K562 (cell line): ENCODE measurements around the gene FTO. TPM values are rescaled to one million over a fixed set of nuclear protein-coding genes. Genes with fewer than 3 reads are reported as not detected.

Experiments used
- ATAC-seq: fragments of 200-7000 bp; cut with Tn5 transposase; 3 replicates; pipeline ENCODE4 v1.9.1; 2020; ENCODE audit warnings: moderate library complexity
- BruUV-seq: library from RNA; stranded (reverse); fragments of 400-500 nt; replicated peaks from 2 replicates; lab custom pipeline; 2021; lab: Mats Ljungman, UMichigan
- CTCF ChIA-PET: fragments of 300-600 bp; formaldehyde crosslinking; extraction: SDS; loops from one replicate; lab custom pipeline; 2021; ENCODE audit warnings: low intra/inter-chr PET ratio; lab: Yijun Ruan, JAX
- POLR2A ChIA-PET: fragments of 300-600, 350-650 bp; sonication (Branson Sonifier 250); formaldehyde crosslinking; extraction: SDS; loops from one replicate; lab custom pipeline; 2021; ENCODE audit warnings: antibody characterized with exemption, inconsistent platforms; lab: Yijun Ruan, JAX
- DNase-seq, 4 experiments: peaks; one replicate each; pipeline versions ENCODE4 v3.0.0 to v3.0.0-alpha.2; 2011 to 2018; ENCODE audit warnings: low spot score in 3 of 4, mixed read lengths in 3 of 4; ENCODE audit errors: extremely low read depth in 1 of 4
- FAIRE-seq: peaks from 2 replicates; lab custom pipeline; 2011; peaks lifted over from hg19 to GRCh38; lab: Jason Lieb, UNC
- H2AFZ ChIP-seq: 2 replicates; pipeline ENCODE4 v1.6.0; 2011; ENCODE audit warnings: low read depth, low read length, control low read depth, inconsistent platforms
- H3K27ac ChIP-seq: fragments of 200-600 bp; 3 replicates; pipeline ENCODE4 v1.8.0; 2011; ENCODE audit warnings: low read depth, mild to moderate bottlenecking, control low read depth, inconsistent platforms, low read length, moderate library complexity, mixed read lengths; ENCODE audit errors: extremely low read depth
- H3K27me3 ChIP-seq, 2 experiments: fragments of 300-600 bp in 1 of 2; 2 replicates in 1 of 2; 3 replicates in 1 of 2; pipeline versions ENCODE4 v1.6.0 to v1.8.0; 2011; ENCODE audit warnings: inconsistent platforms in 2 of 2, low read length in 2 of 2, mild to moderate bottlenecking in 1 of 2, mixed read lengths in 1 of 2, moderate library complexity in 1 of 2; ENCODE audit not compliant: control insufficient read depth in 2 of 2, insufficient read depth in 2 of 2
- H3K36me3 ChIP-seq: fragments of 300-600 bp; 3 replicates; pipeline ENCODE4 v1.8.0; 2011; ENCODE audit warnings: mild to moderate bottlenecking, low read length, inconsistent platforms; ENCODE audit not compliant: control insufficient read depth, insufficient read depth
- H3K4me1 ChIP-seq, 2 experiments: fragments of 200-600 bp in 1 of 2; replicated peaks in 1 of 2; 2 replicates in 1 of 2; 3 replicates in 1 of 2; pipeline versions ENCODE4 v1.5.1 to v1.8.0; 2011; ENCODE audit warnings: inconsistent platforms in 2 of 2, low read length in 2 of 2, mild to moderate bottlenecking in 1 of 2, mixed read lengths in 1 of 2, moderate library complexity in 1 of 2; ENCODE audit not compliant: control insufficient read depth in 2 of 2, insufficient read depth in 2 of 2
- H3K4me2 ChIP-seq: 2 replicates; pipeline ENCODE4 v1.6.1; 2011; ENCODE audit warnings: low read length, control low read depth, inconsistent platforms, mixed read lengths; ENCODE audit not compliant: insufficient read depth
- H3K4me3 ChIP-seq: fragments of 200-600 bp; sonication (generic), shearing (Covaris generic); 2 replicates; pipeline ENCODE4 v1.5.1; 2016; ENCODE audit warnings: control low read depth, inconsistent platforms
- H3K79me2 ChIP-seq: fragments of 200-600 bp; 3 replicates; pipeline ENCODE4 v1.8.0; 2011; ENCODE audit warnings: low read length, inconsistent platforms; ENCODE audit not compliant: control insufficient read depth, insufficient read depth
- H3K9ac ChIP-seq, 2 experiments: 2 replicates each; pipeline versions ENCODE4 v1.6.0 to v1.6.1; 2011; ENCODE audit warnings: low read depth in 2 of 2, low read length in 2 of 2, control low read depth in 1 of 2, inconsistent platforms in 1 of 2, mild to moderate bottlenecking in 1 of 2, mixed read lengths in 1 of 2; ENCODE audit not compliant: insufficient read depth in 1 of 2
- H3K9me1 ChIP-seq: one replicate; pipeline ENCODE4 v1.6.0; 2011; ENCODE audit warnings: inconsistent platforms, mild to moderate bottlenecking, low read length, moderate library complexity; ENCODE audit not compliant: control insufficient read depth, insufficient read depth
- H3K9me3 ChIP-seq: replicated peaks from 2 replicates; pipeline ENCODE4 v1.5.1; 2011; ENCODE audit warnings: low read depth, low read length, inconsistent platforms; ENCODE audit not compliant: control insufficient read depth, insufficient read depth
- H4K20me1 ChIP-seq: replicated peaks from 2 replicates; pipeline ENCODE4 v1.6.1; 2011; ENCODE audit warnings: low read length, inconsistent platforms, mixed read lengths; ENCODE audit not compliant: control insufficient read depth, insufficient read depth
- CREB1 ChIP-seq, 2 experiments: sonication (generic) in 1 of 2; formaldehyde crosslinking in 1 of 2; IDR thresholded peaks; 2 replicates each; pipeline versions ENCODE4 v1.6.1 to v1.8.0; 2012 to 2022; ENCODE audit warnings: inconsistent platforms in 1 of 2, mild to moderate bottlenecking in 1 of 2, missing genetic modification reagents in 1 of 2, moderate library complexity in 1 of 2
- NELFE ChIP-seq: IDR thresholded peaks from 2 replicates; pipeline ENCODE4 v1.6.1; 2011; ENCODE audit warnings: mild to moderate bottlenecking; ENCODE audit not compliant: insufficient read depth, insufficient read length
- XRCC3 ChIP-seq: fragments of 450-650 bp; IDR thresholded peaks from 2 replicates; pipeline ENCODE4 v1.6.1; 2017; ENCODE audit warnings: mild to moderate bottlenecking, moderate library complexity
- ZBTB40 ChIP-seq, 2 experiments: fragments of 450-650 bp in 1 of 2; sonication (generic) in 1 of 2; formaldehyde crosslinking in 1 of 2; IDR thresholded peaks; 2 replicates each; pipeline versions ENCODE4 v1.7.1 to v1.9.0; 2016 to 2022; ENCODE audit warnings: inconsistent platforms in 1 of 2, mild to moderate bottlenecking in 1 of 2, missing genetic modification reagents in 1 of 2
- ZBTB8A ChIP-seq: fragments of 450-650 bp; IDR thresholded peaks from 2 replicates; pipeline ENCODE4 v1.6.1; 2018; ENCODE audit warnings: mild to moderate bottlenecking, moderate library complexity; ENCODE audit not compliant: partially characterized antibody
- WGBS: fragments of 100-300 bp; shearing (Covaris generic); methylation state at CpG from one replicate; pipeline ENCODE4 v1.1.6; 2016; ENCODE audit warnings: low coverage, mixed read lengths; ENCODE audit not compliant: insufficient coverage; ENCODE audit errors: missing lambda C conversion rate; 5-methylcytosine and 5-hydroxymethylcytosine counted together
- in situ Hi-C: fragments of 300-500 bp; cut with MboI; formaldehyde crosslinking; loops from 4 replicates; pipeline ENCODE4 v1.15.0; 2018; ENCODE audit warnings: inconsistent platforms, mixed read lengths
- intact Hi-C: fragments of 100-400 bp; cut with micrococcal nuclease; formaldehyde crosslinking; loops from 2 replicates; pipeline ENCODE4 v1.14.2; 2022
- polyA plus RNA-seq, 8 experiments: library from polyadenylated mRNA; depleted of rRNA in 4 of 8; stranded (reverse) in 5 of 8; unstranded in 3 of 8; fragments of >200 nt; fragmentation: Nextera tagmentation in 2 of 8; fragmentation: Illumina TruSeq in 1 of 8; extraction: Ambion mirVana in 2 of 8; extraction: Trizol in 1 of 8; gene quantifications; 2 replicates each; pipeline versions ENCODE4 v1.2.1 to v1.2.3, GENCODE V29; 2011 to 2014; ENCODE audit warnings: inconsistent platforms in 1 of 8, missing spikeins in 1 of 8
- total RNA-seq, 7 experiments: library from RNA; depleted of rRNA in 6 of 7; stranded (reverse); fragments of >200 nt in 6 of 7; fragmentation: Illumina TruSeq in 2 of 7; extraction: Trizol in 2 of 7; gene quantifications; 2 replicates each; pipeline versions ENCODE4 v1.2.1 to v1.2.3, GENCODE V29; 2011 to 2021; ENCODE audit warnings: low replicate concordance in 1 of 7

FTO gene
- total and polyA plus RNA-seq, 9 of the 15 experiments (the other 6 are each of a cell fraction or from before 2014, with no cell fraction given) = 11.3 to 27.7 (median 25.5) TPM

- H2AFZ ChIP-seq = no peak overlapping the region
- no peaks in the 10 kb centered on the region for H3K27me3 ChIP-seq
- H3K4me1 ChIP-seq = no peaks in the 10 kb centered on the region
- ChIA-PET CTCF (no interaction called here), POLR2A (no interaction called here)
- no peak overlapping the region for H3K27ac ChIP-seq
- H3K9me3 ChIP-seq = no peaks in the 10 kb centered on the region
- H4K20me1 ChIP-seq = no peaks in the 10 kb centered on the region
- no peak overlapping the region for H3K4me3 ChIP-seq
- FAIRE-seq (no peak), ATAC-seq (no peak)
- H3K36me3 ChIP-seq = no peaks in the 10 kb centered on the region
- intact Hi-C loops = no loop called here
- H3K9me1 ChIP-seq = no peaks in the 10 kb centered on the region
- no peaks in the 10 kb centered on the region for H3K79me2 ChIP-seq
- H3K9ac ChIP-seq = no peak overlapping the region
- no peak for TF ChIP-seq NELFE
- no peak for TF ChIP-seq CREB1 (IDR thresholded peaks at IDR 0.05)
- TF ChIP-seq CREB1 (CRISPR knock-in tag; IDR thresholded peaks at IDR 0.05) = no peak
- TF ChIP-seq, all 486 proteins: peak for 0
- no peak for DNase-seq
- BruUV-seq = no TSS peak
- 76% methylated on average over 1 of the region's 1 CpG for WGBS
- H3K4me2 ChIP-seq = no peak overlapping the region
- in situ Hi-C loops = no loop called here
Observed at GRCh38 chr16:53662072-53662471, 41.9 kb upstream of the FTO start.

GRCh38 chr16:53664724-53665345, 39.1 kb upstream of the FTO start:
- in situ Hi-C loops (no loop called here), intact Hi-C loops (no loop called here)
- H3K4me1 ChIP-seq = no peaks in the 10 kb centered on the region; a peak in 1 of 5 replicates
- no peaks in the 10 kb centered on the region for H3K36me3 ChIP-seq
- no peaks in the 10 kb centered on the region for H3K9me1 ChIP-seq
- no peak overlapping the region for H3K4me3 ChIP-seq
- ChIA-PET POLR2A (interaction anchor here (0.7 kb wide), 1 partner anchor 695 kb away, joined by 3 read pairs; no protein-coding TSS in a partner anchor), CTCF (no interaction called here)
- BruUV-seq = no TSS peak
- DNase-seq = no peak
- H3K27me3 ChIP-seq = no peaks in the 10 kb centered on the region
- WGBS = 44% methylated on average over 7 of the region's 7 CpGs
- FAIRE-seq = no peak
- H4K20me1 ChIP-seq = no peaks in the 10 kb centered on the region
- peak overlapping the region; percentile 16; the same call in 1 of the 2 replicates for H2AFZ ChIP-seq
- H3K9me3 ChIP-seq = no peaks in the 10 kb centered on the region
- no peak overlapping the region for H3K27ac ChIP-seq
- H3K79me2 ChIP-seq = no peaks in the 10 kb centered on the region
- H3K9ac ChIP-seq = no peak overlapping the region
- ATAC-seq = peak; percentile 46; the same call in 2 of the 3 replicates
- H3K4me2 ChIP-seq = no peak overlapping the region
- TF ChIP-seq ZBTB8A (no peak), XRCC3 (no peak), ZBTB40 (IDR thresholded peaks at IDR 0.05) (no peak), ZBTB40 (CRISPR knock-in tag; IDR thresholded peaks at IDR 0.05) (no peak)
